GM12878 (cell line): ENCODE data around the gene AAGAB. TPM values are rescaled to one million over a fixed set of nuclear protein-coding genes. Genes with fewer than 3 reads are reported as not detected.

ENCODE experiments used
- ATAC-seq: fragments of 200-7000 bp; cut with Tn5 transposase; 3 replicates; pipeline ENCODE4 v1.9.1; 2020; ENCODE audit warnings: mild to moderate bottlenecking, moderate library complexity
- BruUV-seq: library from RNA; stranded (reverse); fragments of 400-500 nt; replicated peaks from 2 replicates; lab custom pipeline; 2021; lab: Mats Ljungman, UMichigan
- CTCF ChIA-PET: fragments of 300-600 bp; sonication (Branson Sonifier 250); formaldehyde crosslinking; extraction: SDS; loops from one replicate; lab custom pipeline; 2021; ENCODE audit warnings: inconsistent platforms; lab: Yijun Ruan, JAX
- POLR2A ChIA-PET: fragments of 350-600 bp; formaldehyde crosslinking; extraction: SDS; loops from one replicate; lab custom pipeline; 2021; ENCODE audit warnings: inconsistent platforms; lab: Charles Lee
- RAD21 ChIA-PET: fragments of 300-600 bp; sonication (Branson Sonifier 250); formaldehyde crosslinking; loops from one replicate; lab custom pipeline; 2023; ENCODE audit warnings: antibody characterized with exemption; ENCODE audit not compliant: unreplicated experiment; lab: Charles Lee
- SMC1A ChIA-PET: fragments of 300-600 bp; sonication (Branson Sonifier 250); formaldehyde crosslinking; loops from one replicate; lab custom pipeline; 2023; ENCODE audit not compliant: unreplicated experiment, uncharacterized antibody; lab: Charles Lee
- DNase-seq: peaks from one replicate; pipeline ENCODE4 v3.0.0-alpha.2; 2011; ENCODE audit warnings: low read depth, low spot score
- FAIRE-seq: peaks from 3 replicates; lab custom pipeline; 2011; peaks lifted over from hg19 to GRCh38; lab: Jason Lieb, UNC
- H2AFZ ChIP-seq: 2 replicates; pipeline ENCODE4 v1.6.0; 2011; ENCODE audit warnings: low read depth, low read length, control low read depth; ENCODE audit not compliant: control insufficient read depth
- H3K27ac ChIP-seq: 2 replicates; pipeline ENCODE4 v1.5.1; 2011; ENCODE audit warnings: control low read depth; ENCODE audit not compliant: control insufficient read depth, insufficient read depth
- H3K27me3 ChIP-seq, 2 experiments: replicated peaks in 1 of 2; 2 replicates each; pipeline versions ENCODE4 v1.6.0 to v1.6.1; 2011; ENCODE audit warnings: low read length in 1 of 2; ENCODE audit not compliant: control insufficient read depth in 2 of 2, insufficient read depth in 2 of 2
- H3K36me3 ChIP-seq, 2 experiments: 2 replicates each; pipeline ENCODE4 v1.5.1; 2011; ENCODE audit warnings: low read length in 1 of 2; ENCODE audit not compliant: control insufficient read depth in 2 of 2, insufficient read depth in 2 of 2
- H3K4me1 ChIP-seq: 2 replicates; pipeline ENCODE4 v1.6.1; 2011; ENCODE audit warnings: mild to moderate bottlenecking, low read length, moderate library complexity, mixed read lengths; ENCODE audit not compliant: control insufficient read depth, insufficient read depth
- H3K4me2 ChIP-seq: 2 replicates; pipeline ENCODE4 v1.6.0; 2011; ENCODE audit warnings: control low read depth; ENCODE audit not compliant: control insufficient read depth, insufficient read depth
- H3K4me3 ChIP-seq: fragments of 200-600 bp; sonication (generic); 2 replicates; pipeline ENCODE4 v1.5.1; 2016
- H3K79me2 ChIP-seq: 2 replicates; pipeline ENCODE4 v1.6.0; 2011; ENCODE audit warnings: low read length; ENCODE audit not compliant: control insufficient read depth, insufficient read depth
- H3K9ac ChIP-seq: 2 replicates; pipeline ENCODE4 v1.8.0; 2011; ENCODE audit warnings: low read length, control low read depth, mixed read lengths; ENCODE audit not compliant: control insufficient read depth, insufficient read depth
- H3K9me3 ChIP-seq: replicated peaks from 3 replicates; pipeline ENCODE4 v1.5.1; 2011; ENCODE audit warnings: mild to moderate bottlenecking, low read length; ENCODE audit not compliant: control insufficient read depth, insufficient read depth
- H4K20me1 ChIP-seq: 2 replicates; pipeline ENCODE4 v1.6.0; 2011; ENCODE audit not compliant: control insufficient read depth, insufficient read depth
- BMI1 ChIP-seq: fragments of 450-650 bp; IDR thresholded peaks from 2 replicates; pipeline ENCODE4 v1.6.1; 2016; ENCODE audit warnings: mild to moderate bottlenecking, moderate library complexity, borderline replicate concordance
- CBX5 ChIP-seq: sonication (generic); IDR thresholded peaks from 2 replicates; pipeline ENCODE4 v1.6.1; 2016; ENCODE audit warnings: low read depth, moderate library complexity, mild to moderate bottlenecking, inconsistent platforms
- CHD2 ChIP-seq: IDR thresholded peaks from 2 replicates; pipeline ENCODE4 v1.6.1; 2011; ENCODE audit warnings: low read depth, low read length, improper control_type of control experiment, borderline replicate concordance
- CHD4 ChIP-seq: fragments of 200-600 bp; sonication (generic); IDR thresholded peaks from 2 replicates; pipeline ENCODE4 v1.6.1; 2016; ENCODE audit warnings: mild to moderate bottlenecking
- ESRRA ChIP-seq: IDR thresholded peaks from 2 replicates; pipeline ENCODE4 v1.6.1; 2012; ENCODE audit warnings: mild to moderate bottlenecking, low read length, improper control_type of control experiment
- GABPA ChIP-seq: IDR thresholded peaks from 2 replicates; pipeline ENCODE4 v1.6.1; 2014; ENCODE audit warnings: antibody characterized with exemption, low read depth, mild to moderate bottlenecking, inconsistent platforms
- IRF4 ChIP-seq: IDR thresholded peaks from 2 replicates; pipeline ENCODE4 v1.6.1; 2011; ENCODE audit warnings: low read depth, low read length
- MEF2A ChIP-seq: IDR thresholded peaks from 2 replicates; pipeline ENCODE4 v1.6.1; 2011; ENCODE audit warnings: low read depth, mild to moderate bottlenecking, low read length, moderate library complexity; ENCODE audit not compliant: insufficient read depth
- MEF2B ChIP-seq: fragments of 450-650 bp; IDR thresholded peaks from 2 replicates; pipeline ENCODE4 v1.6.1; 2018; ENCODE audit warnings: mild to moderate bottlenecking, moderate library complexity; ENCODE audit not compliant: partially characterized antibody, poor library complexity, severe bottlenecking
- PKNOX1 ChIP-seq: fragments of 450-650 bp; IDR thresholded peaks from 2 replicates; pipeline ENCODE4 v1.6.1; 2016; ENCODE audit warnings: mild to moderate bottlenecking
- RAD21 ChIP-seq: IDR thresholded peaks from 2 replicates; pipeline ENCODE4 v1.6.1; 2011; ENCODE audit warnings: mild to moderate bottlenecking, low read depth, low read length, moderate library complexity; ENCODE audit not compliant: insufficient read depth
- SPI1 ChIP-seq: IDR thresholded peaks from 2 replicates; pipeline ENCODE4 v1.6.1; 2011; ENCODE audit warnings: low read depth, mild to moderate bottlenecking, low read length, moderate library complexity, borderline replicate concordance; ENCODE audit not compliant: insufficient read depth
- SUPT20H ChIP-seq: IDR thresholded peaks from 2 replicates; pipeline ENCODE4 v1.6.1; 2011; ENCODE audit warnings: low read depth, mild to moderate bottlenecking, low read length, moderate library complexity, borderline replicate concordance; ENCODE audit not compliant: control insufficient read depth
- TCF12 ChIP-seq: IDR thresholded peaks from 2 replicates; pipeline ENCODE4 v1.6.1; 2011; ENCODE audit warnings: low read depth, mild to moderate bottlenecking, low read length
- TCF7 ChIP-seq: IDR thresholded peaks from 2 replicates; pipeline ENCODE4 v1.6.1; 2014; ENCODE audit warnings: antibody characterized with exemption, borderline replicate concordance
- YBX1 ChIP-seq: fragments of 450-650 bp; IDR thresholded peaks from 2 replicates; pipeline ENCODE4 v1.6.1; 2016; ENCODE audit warnings: antibody characterized with exemption
- in situ Hi-C: fragments of 300-500 bp; cut with MboI; formaldehyde crosslinking; loops from 9 replicates; pipeline ENCODE4 v1.14.3; 2018; ENCODE audit warnings: mixed read lengths
- intact Hi-C: fragments of 100-400 bp; cut with micrococcal nuclease; formaldehyde crosslinking; loops from one replicate; pipeline ENCODE4 v1.14.2; 2022; ENCODE audit not compliant: unreplicated experiment
- polyA plus RNA-seq, 11 experiments: library from polyadenylated mRNA; depleted of rRNA in 4 of 11; unstranded in 6 of 11; stranded (reverse) in 5 of 11; fragments of >200 nt; fragmentation: Nextera tagmentation in 4 of 11; fragmentation: Illumina TruSeq in 1 of 11; extraction: Ambion mirVana in 4 of 11; extraction: Trizol in 1 of 11; gene quantifications; 1 replicate in 1 of 11; 2 replicates in 10 of 11; pipeline versions ENCODE4 v1.2.1 to v1.2.3, GENCODE V29; 2011 to 2016; ENCODE audit warnings: inconsistent platforms in 2 of 11, missing spikeins in 2 of 11, low read depth in 1 of 11
- total RNA-seq, 4 experiments: library from RNA; depleted of rRNA in 3 of 4; stranded (reverse); fragments of >200 nt in 3 of 4; fragmentation: Illumina TruSeq in 1 of 4; extraction: Trizol in 1 of 4; gene quantifications; 2 replicates each; pipeline versions ENCODE4 v1.2.1 to v1.2.3, GENCODE V29; 2013 to 2021

The AAGAB gene
- total and polyA plus RNA-seq, 10 of the 15 experiments (the other 5 are each of a cell fraction or from before 2014, with no cell fraction given): 11.4 to 62.3 (median 38.0) TPM

- no peak for TF ChIP-seq PKNOX1
- TF ChIP-seq YBX1: no peak
- no peak for TF ChIP-seq IRF4
- no peak for TF ChIP-seq GABPA
- TF ChIP-seq MEF2B: no peak
- TF ChIP-seq RAD21: no peak
- TF ChIP-seq CBX5: no peak
- TF ChIP-seq BMI1: no peak
- TF ChIP-seq ESRRA: no peak
- no peak for TF ChIP-seq CHD4
These were observed 3.1 kb downstream of the AAGAB start (continued) for GRCh38 chr15:67251318-67251717.

DNA sequence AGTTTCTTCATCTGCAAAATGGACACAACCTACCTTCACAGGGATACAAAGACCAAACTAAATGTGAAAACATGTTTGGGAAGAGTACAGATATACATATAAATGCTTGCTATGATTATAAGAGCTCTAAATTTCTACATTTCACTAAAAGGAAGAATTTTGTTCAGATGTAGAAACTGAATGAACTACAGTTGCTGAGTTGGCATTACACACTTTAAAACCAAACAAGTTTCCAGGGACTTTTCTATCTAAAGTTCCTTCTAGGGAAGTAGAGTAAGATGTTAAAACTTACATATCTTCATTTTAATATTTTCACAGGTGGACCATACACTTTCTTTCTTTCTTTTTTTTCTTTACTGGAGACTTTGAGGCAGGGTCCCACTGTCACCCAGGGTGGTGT, 4.6 kb downstream of the AAGAB start:
- DNase-seq (no peak), ATAC-seq (no peak), FAIRE-seq (no peak)
- peaks cover 25% of the 10 kb centered on the region for H3K79me2 ChIP-seq
- no peaks in the 10 kb centered on the region for H4K20me1 ChIP-seq
- H3K27me3 ChIP-seq: no peaks in the 10 kb centered on the region
- H2AFZ ChIP-seq: no peak overlapping the region
- BruUV-seq: no TSS peak
- in situ Hi-C loops: no loop called here
- H3K27ac ChIP-seq: no peak overlapping the region
- intact Hi-C loops: loop anchor here (5.0 kb wide), 1 partner anchor 312 kb away; no protein-coding TSS in a partner anchor
- peaks cover 3% of the 10 kb centered on the region; the same call in 2 of the 3 replicates for H3K9me3 ChIP-seq
- no peak overlapping the region for H3K4me3 ChIP-seq
- H3K4me1 ChIP-seq: no peaks in the 10 kb centered on the region
- SMC1A ChIA-PET: interaction anchor here (2.5 kb wide), 1 partner anchor 10 kb away, joined by 11 read pairs; no protein-coding TSS in a partner anchor
- POLR2A ChIA-PET: interaction anchor here (0.6 kb wide), 1 partner anchor 415 kb away, joined by 3 read pairs; no protein-coding TSS in a partner anchor
- peaks cover 0 to 4% of the 10 kb centered on the region in 2 experiments; a peak in 1 of 4 replicates for H3K36me3 ChIP-seq
- no peak overlapping the region for H3K9ac ChIP-seq
- CTCF ChIA-PET: interaction anchor here (0.9 to 1.1 kb wide), 2 partner anchors 9 to 303 kb away, joined by 4 read pairs; no protein-coding TSS in a partner anchor
- H3K4me2 ChIP-seq: no peak overlapping the region
- RAD21 ChIA-PET: interaction anchor here (0.6 to 1.0 kb wide), 2 partner anchors 10 to 494 kb away, joined by 3 read pairs; no protein-coding TSS in a partner anchor
- no peak for TF ChIP-seq MEF2A
- TF ChIP-seq SUPT20H: no peak
- no peak for TF ChIP-seq TCF12
- TF ChIP-seq TCF7: no peak
- no peak for TF ChIP-seq SPI1
- TF ChIP-seq CHD2: no peak
